Glomerular endothelial cell (primary cell): ENCODE results near the gene SFMBT2. TPM values are rescaled to one million over a fixed set of nuclear protein-coding genes. Genes with fewer than 3 reads are reported as not detected.

Experiments used
- DNase-seq: peaks from one replicate; pipeline ENCODE4 v3.0.0-alpha.2; 2011; ENCODE audit warnings: low read depth, low spot score; ENCODE audit errors: extremely low read depth
- total RNA-seq: library from RNA; depleted of rRNA; stranded (reverse); fragments of >200 nt; gene quantifications from 2 replicates; pipeline ENCODE4 v1.2.3, GENCODE V29; 2015

Gene SFMBT2
- total RNA-seq, 1 donor from 2014 or later: 4.8 TPM

DNA sequence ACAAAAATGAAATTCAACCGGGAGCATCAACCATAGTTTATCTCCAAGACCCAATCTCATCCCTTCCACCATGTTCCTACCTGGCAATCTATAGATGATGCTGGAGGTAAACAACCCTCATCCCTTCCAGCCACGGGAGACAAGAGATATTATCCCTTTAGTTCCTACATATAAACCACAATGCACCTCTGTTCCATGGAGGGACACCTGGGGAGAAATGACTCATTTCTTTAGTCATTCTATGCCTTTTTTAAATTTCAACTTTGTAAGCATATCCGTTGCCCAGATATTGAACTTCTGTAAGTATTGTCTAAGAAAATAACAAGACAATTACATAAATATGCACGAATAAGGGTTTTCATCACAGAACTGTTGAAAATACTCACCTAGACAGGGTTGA lies 15.5 kb upstream of the SFMBT2 start:
- DNase-seq: no peak

DNA sequence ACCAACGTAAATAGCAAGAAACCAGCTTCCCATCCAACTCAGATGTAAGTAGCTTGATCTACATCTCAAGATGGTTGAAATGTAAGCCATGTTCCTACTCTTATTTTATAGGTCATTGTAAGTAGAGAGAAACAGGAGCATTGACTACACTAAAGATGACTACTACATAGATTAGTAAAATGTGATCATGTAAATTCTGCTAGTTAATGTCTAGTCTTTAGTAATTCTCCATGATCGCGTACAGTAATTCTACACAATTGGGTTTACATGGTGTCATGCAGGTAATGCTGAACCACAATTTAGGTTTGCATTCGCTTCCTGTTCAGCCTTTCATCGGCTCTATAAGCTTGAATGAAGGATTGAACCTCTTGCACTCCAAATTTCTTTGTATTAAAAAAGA lies 14.9 kb upstream of the SFMBT2 start:
- no peak for DNase-seq

GRCh38 chr10:7424919-7425318 lies 14.1 kb upstream of the SFMBT2 start:
- DNase-seq: no peak

GRCh38 chr10:7424315-7424714 lies 13.5 kb upstream of the SFMBT2 start:
- DNase-seq: no peak

DNA sequence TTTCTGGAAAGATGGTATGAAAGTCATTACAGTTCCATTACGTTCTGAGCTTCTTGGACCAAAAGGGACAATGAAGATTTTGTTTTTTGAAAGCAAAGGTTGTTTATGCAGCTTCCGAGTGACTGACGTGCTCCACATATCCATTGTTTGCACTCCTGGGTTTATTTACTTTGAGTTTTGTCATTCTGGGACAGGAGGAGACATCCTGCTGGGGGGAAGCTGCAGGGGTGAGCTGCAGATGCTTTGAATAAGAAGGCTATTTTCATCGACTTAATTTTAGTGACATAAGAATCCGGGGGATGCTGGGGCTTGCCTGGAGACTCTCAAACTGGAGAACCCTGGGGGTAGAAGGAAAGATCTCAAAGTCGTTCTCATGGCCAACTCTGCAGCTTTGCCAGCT lies 12.7 kb upstream of the SFMBT2 start:
- no peak for DNase-seq

DNA sequence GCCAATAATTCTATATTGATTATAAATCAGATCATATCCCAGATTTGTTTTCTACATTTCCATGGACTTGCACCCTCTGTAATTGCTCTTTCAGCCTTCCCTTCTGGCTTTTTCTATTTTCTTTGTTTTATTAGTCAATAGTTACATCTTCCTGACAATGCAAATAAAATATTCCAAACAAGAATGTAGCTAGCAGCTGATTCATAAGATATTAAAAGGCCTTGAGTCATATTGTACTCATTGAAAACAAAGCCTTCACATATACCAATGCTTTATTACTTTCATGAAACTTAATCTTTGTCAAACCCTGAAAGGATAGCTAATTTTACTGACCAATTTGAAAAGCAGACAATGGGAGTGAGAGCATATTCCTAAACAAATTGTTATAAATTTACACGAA lies 10.7 kb upstream of the SFMBT2 start:
- DNase-seq: no peak

DNA sequence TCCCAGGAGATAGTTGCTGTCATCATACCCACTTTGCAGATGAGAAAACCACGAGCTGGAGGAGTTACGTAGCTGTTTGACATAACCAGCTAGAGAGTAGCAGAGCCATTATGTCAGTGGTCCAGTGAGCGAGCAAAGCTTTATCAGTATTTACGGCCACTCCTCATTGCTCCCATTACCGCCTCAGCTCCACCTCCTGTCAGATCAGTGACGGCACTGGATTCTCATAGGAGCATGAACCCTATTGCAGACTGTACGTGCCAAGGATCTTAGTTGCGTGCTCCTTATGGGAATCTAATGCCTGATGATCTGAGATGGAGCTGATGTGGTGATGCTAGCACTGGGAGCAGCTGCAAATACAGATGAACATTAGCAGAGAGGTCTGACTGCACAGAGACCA lies 9.2 kb upstream of the SFMBT2 start:
- DNase-seq: no peak

GRCh38 chr10:7417807-7418206 lies 7.0 kb upstream of the SFMBT2 start:
- no peak for DNase-seq

GRCh38 chr10:7417103-7417623 lies 6.3 kb upstream of the SFMBT2 start:
- no peak for DNase-seq

DNA sequence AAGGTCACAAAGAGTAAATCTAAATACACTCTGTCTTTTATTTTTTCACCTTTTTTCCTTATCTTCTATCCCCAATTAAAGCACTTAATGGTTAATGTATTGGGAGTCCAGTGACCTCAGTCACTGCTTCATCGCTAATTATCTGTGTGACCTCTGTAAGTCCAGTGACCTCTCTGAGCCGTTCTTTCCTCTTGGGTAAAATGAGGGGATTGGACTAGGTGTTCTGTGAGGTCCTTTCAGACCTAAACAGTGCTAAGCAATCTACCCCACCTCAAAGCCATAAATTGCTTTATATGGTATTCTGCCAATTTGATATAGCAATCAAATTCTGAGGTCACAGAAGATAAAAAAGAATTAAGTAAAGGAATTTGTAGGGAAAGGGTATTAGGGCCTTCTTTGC lies 3.9 kb upstream of the SFMBT2 start:
- no peak for DNase-seq

GRCh38 chr10:7412928-7413282 lies 2.1 kb upstream of the SFMBT2 start:
- DNase-seq: no peak

GRCh38 chr10:7412237-7412927 lies 1.5 kb upstream of the SFMBT2 start:
- DNase-seq: no peak

GRCh38 chr10:7411671-7412128 lies 866 bp upstream of the SFMBT2 start:
- no peak for DNase-seq

GRCh38 chr10:7410301-7410861 lies 453 bp downstream of the SFMBT2 start:
- no peak for DNase-seq

- DNase-seq: no peak
Observed at GRCh38 chr10:7409732-7410168, 1.1 kb downstream of the SFMBT2 start.

DNA sequence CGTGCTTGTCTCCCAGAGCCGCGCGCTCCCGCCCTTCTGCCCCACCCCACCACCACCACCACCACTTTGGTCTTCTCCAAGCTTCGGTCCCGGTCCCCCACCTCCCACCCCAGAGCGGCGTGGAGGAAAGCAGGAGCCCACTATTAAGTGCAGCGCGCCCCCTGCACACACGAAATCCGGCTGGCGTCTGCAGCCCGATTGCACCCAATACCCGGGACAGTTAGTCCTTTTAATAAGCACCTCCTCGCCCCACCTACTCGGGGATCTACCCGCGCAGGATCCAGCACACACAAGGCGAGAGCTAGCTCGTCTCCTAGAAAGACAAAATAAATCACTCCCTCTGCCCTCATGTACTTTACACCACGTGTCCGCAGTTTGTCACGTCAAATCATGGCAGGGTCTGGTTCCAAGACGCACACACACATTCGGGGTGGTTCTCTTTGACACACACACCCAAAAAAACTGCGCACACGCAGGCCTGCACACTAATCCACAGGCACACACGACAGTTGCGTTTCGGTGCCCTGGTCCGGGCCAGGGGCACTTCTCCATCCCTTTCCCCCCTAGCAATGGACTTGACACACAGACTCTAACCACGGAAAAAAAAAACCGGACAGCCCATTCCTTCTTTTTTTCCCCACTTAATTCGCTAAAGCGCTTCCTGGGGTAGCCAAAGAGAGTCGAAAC lies 1.6 kb downstream of the SFMBT2 start:
- DNase-seq: no peak

DNA sequence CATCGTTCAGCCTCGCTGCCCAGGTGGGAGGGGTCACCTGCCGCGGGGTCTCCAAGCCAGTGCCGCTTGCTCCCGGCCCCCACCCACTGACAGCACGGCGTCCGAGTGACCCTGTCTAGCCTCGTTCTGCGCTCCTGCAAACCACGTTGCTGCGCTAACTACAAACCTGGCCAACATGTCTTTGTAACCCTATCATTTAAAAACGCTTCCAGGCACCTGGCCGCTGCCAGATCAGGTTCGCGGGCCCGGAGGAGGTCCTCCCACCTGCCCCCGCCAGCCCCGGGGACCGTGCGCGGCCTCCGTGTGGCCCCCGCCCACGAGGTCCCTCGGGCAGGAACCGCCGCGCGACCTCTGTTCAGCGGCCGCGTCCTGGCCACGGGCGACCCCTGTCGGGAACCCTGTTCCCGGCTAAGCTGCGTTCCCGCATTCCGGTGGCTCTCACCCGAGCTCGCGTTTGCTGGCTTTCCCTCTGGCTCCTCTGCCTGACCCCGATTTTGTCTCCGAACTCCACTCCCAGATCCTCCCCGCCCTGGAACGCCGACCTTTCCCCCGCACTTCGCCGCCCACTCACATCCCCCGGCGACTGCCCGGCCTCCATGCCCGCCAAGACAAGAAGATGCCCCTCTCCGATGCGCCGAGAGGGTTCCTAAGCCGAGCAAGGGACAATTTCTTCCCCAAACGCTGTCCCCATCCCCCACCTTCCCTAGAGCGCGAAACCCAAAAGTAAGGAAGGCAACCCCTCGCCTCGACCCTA lies 2.4 kb downstream of the SFMBT2 start:
- no peak for DNase-seq

DNA sequence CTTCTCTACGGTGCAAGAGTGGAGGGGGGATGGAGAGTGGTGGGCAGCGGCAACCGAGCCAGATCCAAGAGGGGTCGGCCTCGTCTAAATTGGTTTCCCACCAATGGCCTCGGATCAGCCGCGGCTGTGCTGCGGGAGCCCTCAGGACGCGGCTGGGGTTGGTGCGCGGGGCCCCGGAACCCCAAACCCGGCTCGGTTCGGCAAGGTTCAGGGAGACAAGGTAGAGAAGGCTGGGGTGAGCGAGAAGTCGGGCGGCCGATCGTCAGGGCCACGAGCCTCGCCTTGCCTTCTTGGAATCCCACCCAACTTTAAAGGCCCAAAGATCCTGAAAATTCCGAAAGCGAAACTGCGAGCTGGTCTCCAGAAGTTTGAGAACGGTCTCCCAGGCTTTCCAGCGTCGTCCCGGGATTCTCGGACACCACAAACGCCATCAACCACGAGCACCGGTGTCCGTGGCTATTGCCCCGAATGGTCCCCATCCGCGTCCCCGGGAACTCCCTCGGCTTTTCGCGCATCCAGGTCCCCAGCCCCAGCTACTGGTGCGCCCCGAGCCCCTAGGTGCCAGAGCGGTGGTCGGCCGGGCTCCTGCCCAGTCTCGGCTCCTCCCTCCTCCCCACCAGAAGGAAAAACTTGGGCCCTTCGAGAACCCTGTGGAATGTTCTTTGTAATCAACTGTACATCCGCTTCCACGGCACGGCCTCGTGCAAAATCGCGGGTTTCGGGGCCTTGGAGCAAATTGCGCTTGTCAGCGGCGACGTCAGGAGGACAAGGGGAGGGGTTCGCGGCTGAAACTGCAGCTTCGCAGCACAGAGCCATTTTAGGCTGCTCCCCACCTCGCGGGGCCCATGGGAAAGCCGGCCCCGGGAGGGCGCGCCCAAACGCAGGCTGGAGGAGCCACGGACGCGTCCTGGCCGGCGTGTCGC lies 3.2 kb downstream of the SFMBT2 start:
- DNase-seq: no peak

- no peak for DNase-seq
Observed at GRCh38 chr10:7406712-7407333, 4.0 kb downstream of the SFMBT2 start.

DNA sequence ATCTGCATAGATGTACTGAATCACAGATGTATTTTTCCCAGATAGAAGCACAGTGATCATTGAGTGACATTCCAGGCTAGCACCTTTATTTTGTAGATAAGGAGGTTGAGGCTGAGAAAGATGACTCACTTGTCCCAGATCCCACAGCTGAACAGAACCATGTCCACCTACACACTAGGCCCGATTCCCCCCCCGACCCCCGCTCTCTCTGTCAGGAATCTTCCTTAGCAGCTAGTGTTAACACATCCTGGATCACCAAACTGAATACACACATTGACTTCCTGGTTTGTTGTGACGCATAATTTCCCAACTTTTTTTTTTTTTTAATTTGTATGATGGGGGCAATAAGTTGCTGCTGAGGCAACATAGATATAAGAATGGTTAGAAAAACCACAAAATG lies 5.2 kb downstream of the SFMBT2 start:
- peak; percentile 44 for DNase-seq
